GM19193 (cell line): ENCODE results near the gene WDR83.

Experiments
- POLR2A ChIP-seq: IDR thresholded peaks from 4 replicates; pipeline ENCODE4 v1.6.1; 2011; ENCODE audit not compliant: insufficient read depth, insufficient read length; ENCODE audit errors: extremely low read depth

WDR83 gene

GRCh38 chr19:12647490-12648071 lies 19.0 kb upstream of the WDR83 start:
- no peak for TF ChIP-seq POLR2A

GRCh38 chr19:12648088-12648487 lies 18.5 kb upstream of the WDR83 start:
- no peak for TF ChIP-seq POLR2A

- TF ChIP-seq POLR2A = no peak
Measured at GRCh38 chr19:12649941-12650340, 16.7 kb upstream of the WDR83 start.

DNA sequence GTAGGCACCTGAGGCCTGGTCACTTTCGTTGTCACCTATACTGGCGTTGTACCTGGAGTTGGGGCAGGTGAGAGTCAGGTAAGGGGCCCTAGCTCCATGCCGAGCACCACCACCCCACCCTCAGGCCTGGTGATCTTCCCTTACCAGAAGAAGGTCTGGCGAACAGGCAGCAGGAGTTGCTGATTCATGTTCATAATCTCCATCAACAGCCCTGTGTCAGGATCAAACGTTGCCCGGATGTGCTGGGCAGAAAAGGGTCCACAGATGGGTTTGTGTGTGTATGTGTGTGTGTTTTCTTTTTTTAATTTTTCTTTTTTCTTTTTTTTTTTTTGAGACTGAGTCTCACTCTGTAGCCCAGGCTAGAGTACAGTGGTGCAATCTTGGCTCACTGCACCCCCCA lies 14.4 kb upstream of the WDR83 start:
- TF ChIP-seq POLR2A = no peak

DNA sequence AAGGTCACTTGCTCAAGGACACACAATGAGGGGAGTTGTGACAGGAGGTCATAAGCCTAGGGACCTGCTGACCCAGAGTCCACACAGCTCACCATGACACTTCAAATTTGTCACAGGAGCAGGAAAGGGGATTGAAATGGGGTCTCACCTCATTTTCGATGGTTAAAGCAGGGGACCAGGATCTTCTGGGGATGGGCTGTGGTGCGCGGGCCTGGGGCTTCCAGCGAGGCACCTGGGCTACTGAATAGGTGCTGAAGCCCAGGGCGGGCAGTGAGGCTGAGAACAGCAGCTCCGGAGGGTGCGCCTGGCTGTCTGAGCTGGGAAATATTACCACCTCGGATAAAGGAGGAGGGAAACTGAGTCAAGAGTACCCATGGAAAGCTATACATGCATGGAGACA lies 11.1 kb upstream of the WDR83 start:
- no peak for TF ChIP-seq POLR2A

- TF ChIP-seq POLR2A = no peak
Measured at GRCh38 chr19:12656899-12657571, 9.6 kb upstream of the WDR83 start.

- TF ChIP-seq POLR2A = no peak
Measured at GRCh38 chr19:12657966-12658365, 8.6 kb upstream of the WDR83 start.

GRCh38 chr19:12660980-12661379 lies 5.6 kb upstream of the WDR83 start:
- no peak for TF ChIP-seq POLR2A

DNA sequence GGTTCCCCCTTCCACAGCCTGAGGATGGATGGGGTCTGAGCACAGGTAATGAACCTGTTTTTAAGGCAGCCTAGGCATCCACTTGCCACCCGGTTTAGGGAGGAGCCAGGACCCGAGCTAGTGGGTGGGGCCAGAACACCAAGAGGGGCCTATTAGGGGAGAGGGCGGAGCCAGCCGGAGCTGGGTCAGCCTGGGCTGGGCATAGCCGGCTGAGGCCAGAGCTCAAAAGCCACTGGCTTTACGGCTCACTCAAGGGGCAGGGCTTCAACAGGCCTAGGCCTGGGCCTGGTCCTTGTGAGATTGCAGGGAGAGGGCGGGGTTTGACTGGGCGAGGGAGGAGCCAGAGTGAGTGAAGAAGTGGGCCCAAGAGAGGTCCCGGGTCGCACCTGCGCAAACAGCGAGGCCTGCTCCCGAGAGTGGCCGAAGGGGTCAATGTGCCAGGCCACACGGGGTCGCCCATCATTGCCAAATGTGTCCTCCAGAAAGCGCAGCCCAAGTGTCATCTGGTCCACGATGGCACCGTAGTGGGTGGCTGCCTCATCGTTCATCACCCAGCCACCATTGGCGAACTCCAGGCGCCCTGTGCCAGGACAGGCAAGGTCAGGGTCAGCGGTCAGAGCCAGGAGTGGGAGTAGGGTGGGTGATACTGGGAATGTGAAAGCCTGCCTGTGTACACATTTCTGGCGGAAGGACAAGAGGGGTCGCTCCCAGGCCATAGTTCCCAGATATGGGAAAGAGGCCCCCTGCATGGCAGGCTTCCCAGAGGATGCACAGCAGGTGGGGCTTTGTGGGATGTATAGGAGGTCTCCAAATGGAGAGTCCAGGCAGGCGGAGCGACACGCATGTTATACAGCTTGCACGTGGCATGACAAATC lies 2.0 kb upstream of the WDR83 start:
- no peak for TF ChIP-seq POLR2A

DNA sequence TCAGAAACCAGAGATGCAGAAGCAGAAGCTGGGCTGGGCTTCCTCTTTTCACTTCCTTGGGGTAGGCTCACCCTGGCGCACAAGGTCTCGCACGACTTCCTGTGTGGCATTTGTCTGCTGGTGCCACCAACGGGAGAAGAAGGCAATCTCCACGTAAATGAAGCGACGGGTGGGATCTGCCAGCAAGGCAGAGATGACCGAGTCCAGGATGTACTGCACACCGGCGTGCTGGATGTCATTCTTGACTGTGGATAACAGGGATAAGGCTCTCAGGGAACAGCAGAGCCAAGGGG lies 1.4 kb upstream of the WDR83 start:
- peak; percentile 64 for TF ChIP-seq POLR2A

DNA sequence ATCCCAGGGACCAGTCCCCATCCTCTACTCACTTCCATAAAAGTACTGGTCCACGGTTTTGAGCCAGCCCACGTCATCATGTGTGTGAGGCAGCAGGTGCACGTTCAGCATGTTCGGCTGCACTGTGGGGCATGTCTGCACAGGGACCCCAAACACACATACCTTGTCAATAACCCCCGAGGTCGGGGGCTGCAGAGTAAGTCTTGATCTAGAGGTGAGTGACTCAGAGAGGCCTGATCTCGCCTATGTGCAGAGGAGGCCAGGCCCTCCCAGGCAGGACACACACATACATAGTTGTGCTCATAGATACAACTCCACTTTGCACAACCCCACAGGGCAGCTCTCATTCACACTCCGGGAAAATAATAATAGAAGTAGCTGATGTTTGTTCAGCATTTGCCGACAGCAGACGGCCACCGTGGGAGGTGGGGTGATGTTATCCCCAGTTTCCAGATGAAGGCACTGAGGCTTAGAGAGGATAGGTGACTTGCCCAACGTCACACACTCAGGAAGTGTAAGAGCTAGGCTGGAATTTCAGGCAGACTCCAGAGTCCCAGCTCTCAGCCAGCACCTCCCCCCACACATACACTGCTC lies 839 bp upstream of the WDR83 start:
- no peak for TF ChIP-seq POLR2A

- no peak for TF ChIP-seq POLR2A
Measured at GRCh38 chr19:12667731-12668302, 1.2 kb downstream of the WDR83 start.

- no peak for TF ChIP-seq POLR2A
Measured at GRCh38 chr19:12668346-12668745, 1.7 kb downstream of the WDR83 start.

DNA sequence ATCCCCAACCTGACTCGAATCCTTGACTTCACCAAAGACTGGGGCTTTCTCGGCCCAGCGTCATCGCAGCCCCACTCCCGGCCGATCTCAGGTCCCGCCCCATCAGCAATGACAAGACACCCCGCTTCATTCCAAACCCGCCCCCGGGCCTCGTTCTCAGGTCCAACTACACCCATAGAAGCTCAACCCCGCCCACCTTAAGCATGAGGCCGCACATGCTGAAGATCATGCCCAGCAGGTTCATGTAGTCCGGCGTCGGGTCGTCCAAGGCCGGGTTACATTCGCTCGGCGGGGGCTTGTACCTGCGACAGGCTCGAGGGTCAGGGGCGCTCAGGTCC lies 2.3 kb downstream of the WDR83 start:
- TF ChIP-seq POLR2A = no peak
